Mesendoderm (in vitro differentiated cells): ENCODE measurements around the gene PRSS22.

Experiments used
- DNase-seq: peaks from one replicate; pipeline ENCODE4 v3.0.0; 2013
- H2AK5ac ChIP-seq: 2 replicates; pipeline ENCODE4 v1.6.1; 2013; ENCODE audit warnings: low read length, inconsistent platforms
- H2BK120ac ChIP-seq: 2 replicates; pipeline ENCODE4 v1.6.1; 2013; ENCODE audit warnings: low read depth, mild to moderate bottlenecking, low read length, moderate library complexity, mixed read lengths
- H2BK15ac ChIP-seq: replicated peaks from 2 replicates; pipeline ENCODE4 v1.6.1; 2013; ENCODE audit warnings: low read depth, mild to moderate bottlenecking, moderate library complexity
- H2BK5ac ChIP-seq: 2 replicates; pipeline ENCODE4 v1.6.1; 2013; ENCODE audit warnings: low read length, inconsistent platforms
- H3K18ac ChIP-seq: 2 replicates; pipeline ENCODE4 v1.6.1; 2013; ENCODE audit warnings: mild to moderate bottlenecking, low read length, mixed read lengths
- H3K23ac ChIP-seq: one replicate; pipeline ENCODE4 v1.6.1; 2013; ENCODE audit warnings: low read length
- H3K27ac ChIP-seq: 2 replicates; pipeline ENCODE4 v1.5.1; 2013; ENCODE audit warnings: low read depth, mild to moderate bottlenecking, inconsistent platforms, low read length, moderate library complexity
- H3K27me3 ChIP-seq: 2 replicates; pipeline ENCODE4 v1.6.1; 2013; ENCODE audit warnings: low read length, control low read depth, mild to moderate bottlenecking, inconsistent platforms; ENCODE audit not compliant: insufficient read depth, poor library complexity
- H3K36me3 ChIP-seq: 2 replicates; pipeline ENCODE4 v1.6.1; 2013; ENCODE audit warnings: low read length, inconsistent platforms; ENCODE audit not compliant: control insufficient read depth, insufficient read depth
- H3K4ac ChIP-seq: one replicate; pipeline ENCODE4 v1.6.1; 2013; ENCODE audit warnings: low read depth, mild to moderate bottlenecking, low read length, moderate library complexity
- H3K4me1 ChIP-seq: 2 replicates; pipeline ENCODE4 v1.6.1; 2013; ENCODE audit warnings: low read depth, low read length, inconsistent platforms; ENCODE audit not compliant: control insufficient read depth
- H3K4me2 ChIP-seq: 2 replicates; pipeline ENCODE4 v1.6.1; 2013; ENCODE audit warnings: low read length
- H3K4me3 ChIP-seq: 2 replicates; pipeline ENCODE4 v1.5.1; 2013; ENCODE audit warnings: mild to moderate bottlenecking, low read length
- H3K56ac ChIP-seq: one replicate; pipeline ENCODE4 v1.6.1; 2013; ENCODE audit warnings: low read length
- H3K79me1 ChIP-seq: 2 replicates; pipeline ENCODE4 v1.6.1; 2013; ENCODE audit warnings: low read length, inconsistent platforms
- H3K79me2 ChIP-seq: 2 replicates; pipeline ENCODE4 v1.6.1; 2013; ENCODE audit warnings: mild to moderate bottlenecking, low read length; ENCODE audit not compliant: control insufficient read depth, insufficient read depth
- H3K9ac ChIP-seq: 2 replicates; pipeline ENCODE4 v1.6.1; 2013; ENCODE audit warnings: low read length, inconsistent platforms
- H4K5ac ChIP-seq: one replicate; pipeline ENCODE4 v1.6.1; 2013; ENCODE audit warnings: low read length
- H4K8ac ChIP-seq: one replicate; pipeline ENCODE4 v1.6.1; 2013; ENCODE audit warnings: low read depth, mild to moderate bottlenecking, control low read depth, low read length, moderate library complexity
- WGBS: extraction: QIAGEN DNeasy Blood & Tissue Kit; methylation state at CpG from one replicate; pipeline ENCODE4 v1.1.7; 2013; ENCODE audit warnings: low lambda C conversion rate, missing lambda C conversion rate; ENCODE audit not compliant: insufficient coverage; ENCODE audit errors: extremely low coverage; 5-methylcytosine and 5-hydroxymethylcytosine counted together

The PRSS22 gene

GRCh38 chr16:2822158-2822495 is 35.8 kb downstream of the PRSS22 start:
- DNase-seq: no peak
- Histone ChIP-seq H3K18ac (no peak overlapping the region), H3K4me2 (no peak overlapping the region), H4K8ac (no peak overlapping the region), H3K27ac (no peak overlapping the region), H3K4ac (no peak overlapping the region), H2BK120ac (no peak overlapping the region), H2BK5ac (no peak overlapping the region), H3K79me1 (no peaks in the 10 kb centered on the region), H3K27me3 (no peaks in the 10 kb centered on the region), H4K5ac (no peak overlapping the region), H2BK15ac (no peak overlapping the region), H3K79me2 (no peaks in the 10 kb centered on the region), H3K36me3 (no peaks in the 10 kb centered on the region), H3K9ac (no peak overlapping the region), H3K23ac (no peak overlapping the region), H2AK5ac (no peak overlapping the region), H3K56ac (no peak overlapping the region), H3K4me3 (no peak overlapping the region), H3K4me1 (no peaks in the 10 kb centered on the region)
- WGBS: no CpG with 5 or more reads among the region's 8 CpGs

GRCh38 chr16:2821487-2822157 is 36.3 kb downstream of the PRSS22 start:
- WGBS: no CpG with 5 or more reads among the region's 9 CpGs
- H3K27ac ChIP-seq: no peak overlapping the region
- H3K36me3 ChIP-seq: no peaks in the 10 kb centered on the region
- H3K27me3 ChIP-seq: no peaks in the 10 kb centered on the region
- H2BK120ac ChIP-seq: no peak overlapping the region
- H3K4me2 ChIP-seq: no peak overlapping the region
- no peak overlapping the region for H3K4ac ChIP-seq
- no peak overlapping the region for H3K9ac ChIP-seq
- H3K56ac ChIP-seq: no peak overlapping the region
- H2BK5ac ChIP-seq: no peak overlapping the region
- H2BK15ac ChIP-seq: no peak overlapping the region
- no peak overlapping the region for H3K4me3 ChIP-seq
- H3K18ac ChIP-seq: no peak overlapping the region
- no peaks in the 10 kb centered on the region for H3K79me2 ChIP-seq
- no peaks in the 10 kb centered on the region for H3K4me1 ChIP-seq
- H4K8ac ChIP-seq: no peak overlapping the region
- DNase-seq: no peak
- no peak overlapping the region for H4K5ac ChIP-seq
- no peak overlapping the region for H3K23ac ChIP-seq
- no peak overlapping the region for H2AK5ac ChIP-seq
- no peaks in the 10 kb centered on the region for H3K79me1 ChIP-seq

DNA sequence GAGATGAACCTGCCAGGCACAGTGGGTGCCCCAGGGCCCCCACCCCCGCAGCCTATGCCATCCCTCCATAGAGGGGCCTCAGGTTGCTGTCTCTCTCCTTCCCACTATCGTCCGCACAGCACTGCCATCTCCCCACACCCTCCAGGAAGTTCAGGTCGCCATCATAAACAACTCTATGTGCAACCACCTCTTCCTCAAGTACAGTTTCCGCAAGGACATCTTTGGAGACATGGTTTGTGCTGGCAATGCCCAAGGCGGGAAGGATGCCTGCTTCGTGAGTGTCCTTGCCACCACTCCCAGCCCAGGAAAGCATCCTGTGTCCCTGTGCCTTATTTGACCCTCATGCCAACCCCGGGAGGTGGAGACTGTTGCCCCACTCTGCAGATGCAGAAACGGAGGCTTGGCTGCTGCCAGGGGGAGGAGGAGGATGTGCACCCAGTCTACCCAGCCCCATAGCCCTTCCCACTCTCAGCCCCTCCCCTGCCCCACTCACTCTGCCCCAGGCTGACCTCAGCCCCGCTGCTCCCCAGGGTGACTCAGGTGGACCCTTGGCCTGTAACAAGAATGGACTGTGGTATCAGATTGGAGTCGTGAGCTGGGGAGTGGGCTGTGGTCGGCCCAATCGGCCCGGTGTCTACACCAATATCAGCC is 37.0 kb downstream of the PRSS22 start:
- Histone ChIP-seq H2BK15ac (no peak overlapping the region), H3K23ac (no peak overlapping the region), H3K9ac (no peak overlapping the region), H3K18ac (no peak overlapping the region), H2BK5ac (no peak overlapping the region), H3K4me3 (no peak overlapping the region), H3K4me2 (no peak overlapping the region), H3K79me2 (no peaks in the 10 kb centered on the region), H4K5ac (no peak overlapping the region), H4K8ac (no peak overlapping the region), H3K36me3 (no peaks in the 10 kb centered on the region), H3K56ac (no peak overlapping the region), H3K27ac (no peak overlapping the region), H2BK120ac (no peak overlapping the region), H3K79me1 (no peaks in the 10 kb centered on the region), H3K27me3 (no peaks in the 10 kb centered on the region), H3K4me1 (no peaks in the 10 kb centered on the region), H2AK5ac (no peak overlapping the region), H3K4ac (no peak overlapping the region)
- no CpG with 5 or more reads among the region's 14 CpGs for WGBS
- no peak for DNase-seq

GRCh38 chr16:2819939-2820835 is 37.8 kb downstream of the PRSS22 start:
- no peak overlapping the region for H3K4me2 ChIP-seq
- no peak overlapping the region for H3K56ac ChIP-seq
- no peak overlapping the region for H3K23ac ChIP-seq
- H4K8ac ChIP-seq: no peak overlapping the region
- no peaks in the 10 kb centered on the region for H3K36me3 ChIP-seq
- H2BK120ac ChIP-seq: no peak overlapping the region
- no peaks in the 10 kb centered on the region for H3K4me1 ChIP-seq
- no peak overlapping the region for H3K4me3 ChIP-seq
- H3K27ac ChIP-seq: no peak overlapping the region
- WGBS: no CpG with 5 or more reads among the region's 17 CpGs
- no peaks in the 10 kb centered on the region for H3K79me2 ChIP-seq
- no peak overlapping the region for H4K5ac ChIP-seq
- no peak overlapping the region for H3K9ac ChIP-seq
- H3K18ac ChIP-seq: no peak overlapping the region
- H3K79me1 ChIP-seq: no peaks in the 10 kb centered on the region
- H3K27me3 ChIP-seq: no peaks in the 10 kb centered on the region
- H2BK5ac ChIP-seq: no peak overlapping the region
- H2AK5ac ChIP-seq: no peak overlapping the region
- H3K4ac ChIP-seq: no peak overlapping the region
- no peak overlapping the region for H2BK15ac ChIP-seq
- DNase-seq: no peak

DNA sequence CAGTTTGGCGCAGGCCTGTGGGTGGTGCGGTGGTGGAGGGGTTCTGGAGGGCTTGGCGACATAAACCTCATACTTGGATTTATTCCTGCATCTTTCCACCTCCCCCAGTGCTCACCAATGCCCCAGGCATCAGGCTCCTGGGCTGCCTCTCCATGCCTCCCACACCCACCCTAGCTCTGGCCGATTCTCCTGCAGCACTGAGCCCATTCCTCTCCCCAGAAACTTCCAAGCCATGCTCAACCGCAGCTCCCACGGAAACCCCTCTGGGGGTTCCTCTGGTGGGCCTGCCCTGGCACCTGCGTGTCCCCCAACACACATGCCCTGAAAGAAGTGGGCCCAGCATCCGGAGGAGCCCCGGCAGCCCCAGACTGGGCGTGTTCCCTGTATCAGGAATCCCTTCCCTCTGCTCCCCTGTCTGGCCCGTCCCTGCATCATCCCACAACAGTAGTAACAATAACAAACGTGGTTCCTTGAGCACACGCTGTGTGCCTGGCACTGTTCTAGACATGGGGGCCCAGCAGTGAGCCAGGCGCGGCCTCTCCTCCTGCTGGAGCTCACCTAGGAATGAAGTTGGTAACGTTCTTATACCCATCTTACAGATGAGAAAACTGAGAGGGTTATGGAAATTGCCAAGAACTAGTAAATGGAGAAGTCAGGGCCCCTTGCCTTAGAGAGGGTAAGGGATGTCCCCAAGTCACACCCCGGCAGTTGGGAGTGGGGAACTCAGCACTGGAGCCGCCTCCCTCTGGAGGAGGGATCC is 38.6 kb downstream of the PRSS22 start:
- no peak overlapping the region for H3K27ac ChIP-seq
- H3K4me2 ChIP-seq: no peak overlapping the region
- no CpG with 5 or more reads among the region's 18 CpGs for WGBS
- H3K4me1 ChIP-seq: no peaks in the 10 kb centered on the region
- H2BK120ac ChIP-seq: no peak overlapping the region
- H3K36me3 ChIP-seq: no peaks in the 10 kb centered on the region
- no peak overlapping the region for H2AK5ac ChIP-seq
- no peak overlapping the region for H3K56ac ChIP-seq
- H2BK15ac ChIP-seq: no peak overlapping the region
- H3K27me3 ChIP-seq: no peaks in the 10 kb centered on the region
- H2BK5ac ChIP-seq: no peak overlapping the region
- H3K4me3 ChIP-seq: no peak overlapping the region
- DNase-seq: no peak
- H3K9ac ChIP-seq: no peak overlapping the region
- no peak overlapping the region for H3K18ac ChIP-seq
- no peaks in the 10 kb centered on the region for H3K79me1 ChIP-seq
- H4K8ac ChIP-seq: no peak overlapping the region
- no peak overlapping the region for H4K5ac ChIP-seq
- H3K23ac ChIP-seq: no peak overlapping the region
- no peaks in the 10 kb centered on the region for H3K79me2 ChIP-seq
- H3K4ac ChIP-seq: no peak overlapping the region
